ENCODE data around the gene MMP24OS.

DNA sequence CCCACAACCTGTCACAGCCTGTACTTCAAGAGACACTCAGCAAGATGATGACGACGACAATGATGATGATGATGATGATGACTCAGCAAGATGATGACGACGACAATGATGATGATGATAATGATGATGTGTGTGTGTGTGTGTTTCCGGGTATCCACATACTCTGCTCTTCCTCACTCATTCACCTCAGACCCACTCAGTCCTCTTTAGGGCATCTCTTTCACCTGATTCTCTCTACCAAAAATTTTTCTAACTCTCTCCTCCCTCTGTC is 7.8 kb upstream of the MMP24OS start:
- TF ChIP-seq POLR2A (IDR thresholded peaks at IDR 0.05) = no peak
- TF ChIP-seq, protein P1, sequence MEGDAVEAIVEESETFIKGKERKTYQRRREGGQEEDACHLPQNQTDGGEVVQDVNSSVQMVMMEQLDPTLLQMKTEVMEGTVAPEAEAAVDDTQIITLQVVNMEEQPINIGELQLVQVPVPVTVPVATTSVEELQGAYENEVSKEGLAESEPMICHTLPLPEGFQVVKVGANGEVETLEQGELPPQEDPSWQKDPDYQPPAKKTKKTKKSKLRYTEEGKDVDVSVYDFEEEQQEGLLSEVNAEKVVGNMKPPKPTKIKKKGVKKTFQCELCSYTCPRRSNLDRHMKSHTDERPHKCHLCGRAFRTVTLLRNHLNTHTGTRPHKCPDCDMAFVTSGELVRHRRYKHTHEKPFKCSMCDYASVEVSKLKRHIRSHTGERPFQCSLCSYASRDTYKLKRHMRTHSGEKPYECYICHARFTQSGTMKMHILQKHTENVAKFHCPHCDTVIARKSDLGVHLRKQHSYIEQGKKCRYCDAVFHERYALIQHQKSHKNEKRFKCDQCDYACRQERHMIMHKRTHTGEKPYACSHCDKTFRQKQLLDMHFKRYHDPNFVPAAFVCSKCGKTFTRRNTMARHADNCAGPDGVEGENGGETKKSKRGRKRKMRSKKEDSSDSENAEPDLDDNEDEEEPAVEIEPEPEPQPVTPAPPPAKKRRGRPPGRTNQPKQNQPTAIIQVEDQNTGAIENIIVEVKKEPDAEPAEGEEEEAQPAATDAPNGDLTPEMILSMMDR (IDR thresholded peaks at IDR 0.05) = no peak

Data from sigmoid colon (tissue), 3 donors.